8988T (cell line): ENCODE data around the gene CD177.
"Not testable (repeated sequence)": the region's sequence is repeated elsewhere in the genome, so short reads cannot be mapped to it uniquely, and the experiment has no call there.

Experiments used
- DNase-seq: peaks from one replicate; pipeline ENCODE4 v3.0.0; 2011

Gene CD177

GRCh38 chr19:43332058-43332922 is 21.2 kb upstream of the CD177 start:
- DNase-seq, result no peak

GRCh38 chr19:43336508-43336907 is 17.0 kb upstream of the CD177 start:
- DNase-seq, result not testable (repeated sequence)

GRCh38 chr19:43337737-43338136 is 15.7 kb upstream of the CD177 start:
- DNase-seq, result no peak

- no peak for DNase-seq
These were observed 15.0 kb upstream of the CD177 start for GRCh38 chr19:43338530-43338929.

GRCh38 chr19:43339243-43339930 is 14.1 kb upstream of the CD177 start:
- not testable (repeated sequence) for DNase-seq

- not testable (repeated sequence) for DNase-seq
These were observed 13.4 kb upstream of the CD177 start for GRCh38 chr19:43340101-43340500.

GRCh38 chr19:43341098-43341497 is 12.4 kb upstream of the CD177 start:
- not testable (repeated sequence) for DNase-seq

- DNase-seq, result not testable (repeated sequence)
These were observed 11.4 kb upstream of the CD177 start for GRCh38 chr19:43342104-43342503.

GRCh38 chr19:43344347-43344925 is 9.1 kb upstream of the CD177 start:
- not testable (repeated sequence) for DNase-seq

GRCh38 chr19:43349813-43350212 is 3.7 kb upstream of the CD177 start:
- DNase-seq, result not testable (repeated sequence)

- DNase-seq, result no peak
These were observed 1.3 kb upstream of the CD177 start for GRCh38 chr19:43351998-43352746.

GRCh38 chr19:43354305-43354627 is 780 bp downstream of the CD177 start:
- no peak for DNase-seq

GRCh38 chr19:43356749-43357148 is 3.3 kb downstream of the CD177 start:
- not testable (repeated sequence) for DNase-seq

GRCh38 chr19:43362179-43362578 is 8.7 kb downstream of the CD177 start:
- no peak for DNase-seq

- DNase-seq, result no peak
These were observed 9.3 kb downstream of the CD177 start for GRCh38 chr19:43362745-43363144.

- DNase-seq, result not testable (repeated sequence)
These were observed 12.2 kb downstream of the CD177 start for GRCh38 chr19:43365677-43366076.

GRCh38 chr19:43367822-43368221 is 14.3 kb downstream of the CD177 start:
- no peak for DNase-seq

- not testable (repeated sequence) for DNase-seq
These were observed 15.4 kb downstream of the CD177 start for GRCh38 chr19:43368897-43369296.

GRCh38 chr19:43371909-43372308 is 18.4 kb downstream of the CD177 start:
- DNase-seq, result no peak

GRCh38 chr19:43372462-43372861 is 19.0 kb downstream of the CD177 start:
- no peak for DNase-seq

- not testable (repeated sequence) for DNase-seq
These were observed 24.1 kb downstream of the CD177 start for GRCh38 chr19:43377624-43378023.

GRCh38 chr19:43380008-43380407 is 26.5 kb downstream of the CD177 start:
- no peak for DNase-seq

GRCh38 chr19:43380771-43381386 is 27.4 kb downstream of the CD177 start:
- DNase-seq, result no peak
